GM12891 (cell line): Measurements from ENCODE around the gene DBNDD2.

Source experiments
- POLR2A ChIP-seq: IDR thresholded peaks from 2 replicates; pipeline ENCODE4 v1.6.1; 2011; ENCODE audit warnings: low read depth, low read length, control low read depth
- POLR2AphosphoS5 ChIP-seq: IDR thresholded peaks from 2 replicates; pipeline ENCODE4 v1.6.1; 2011; ENCODE audit warnings: low read depth, low read length, control low read depth
- SPI1 ChIP-seq: IDR thresholded peaks from 2 replicates; pipeline ENCODE4 v1.6.1; 2011; ENCODE audit warnings: low read depth, low read length, control low read depth

DNA sequence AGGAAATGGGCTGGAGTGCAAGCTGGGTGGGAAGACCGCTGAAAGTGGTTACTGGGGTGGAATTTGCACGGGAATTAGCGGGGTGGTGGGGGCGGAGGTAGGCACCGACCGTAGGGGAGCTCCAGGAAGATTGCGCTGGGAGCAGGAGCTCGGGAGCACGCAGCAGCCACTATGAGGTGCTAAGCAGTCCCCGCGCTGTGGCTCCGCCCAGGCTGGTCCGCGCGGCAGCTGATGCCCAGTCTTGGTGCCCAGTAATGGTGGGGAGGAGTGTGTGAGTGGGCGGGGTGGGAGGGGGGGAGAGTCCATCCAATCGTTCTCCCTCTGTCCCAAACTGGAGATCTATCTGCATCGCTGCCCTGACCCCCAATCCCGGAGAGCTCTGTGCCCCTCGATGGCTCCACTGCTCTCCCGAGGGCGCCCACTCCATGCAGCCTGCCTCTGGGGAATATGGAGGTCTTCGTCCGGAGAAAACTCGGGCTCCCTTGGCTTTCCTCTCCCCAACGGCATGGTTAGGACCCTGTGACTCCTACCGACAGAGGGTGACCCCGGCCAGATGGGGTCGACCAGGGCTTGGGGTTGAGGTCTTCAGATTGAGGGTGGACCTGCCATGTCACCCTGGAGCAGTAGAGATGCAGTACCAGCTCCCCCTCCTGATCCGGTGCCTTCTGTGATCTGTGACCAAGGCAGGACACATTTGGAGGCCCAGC lies 35.3 kb upstream of the DBNDD2 start:
- TF ChIP-seq POLR2A (no peak), SPI1 (no peak), POLR2AphosphoS5 (no peak)
